ENCODE results near the gene FAAP20.
A peak's percentile ranks its signal among the peaks of the same experiment; 100 is the strongest.

FAAP20 gene, protein sequence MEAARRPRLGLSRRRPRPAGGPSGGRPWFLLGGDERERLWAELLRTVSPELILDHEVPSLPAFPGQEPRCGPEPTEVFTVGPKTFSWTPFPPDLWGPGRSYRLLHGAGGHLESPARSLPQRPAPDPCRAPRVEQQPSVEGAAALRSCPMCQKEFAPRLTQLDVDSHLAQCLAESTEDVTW

DNA sequence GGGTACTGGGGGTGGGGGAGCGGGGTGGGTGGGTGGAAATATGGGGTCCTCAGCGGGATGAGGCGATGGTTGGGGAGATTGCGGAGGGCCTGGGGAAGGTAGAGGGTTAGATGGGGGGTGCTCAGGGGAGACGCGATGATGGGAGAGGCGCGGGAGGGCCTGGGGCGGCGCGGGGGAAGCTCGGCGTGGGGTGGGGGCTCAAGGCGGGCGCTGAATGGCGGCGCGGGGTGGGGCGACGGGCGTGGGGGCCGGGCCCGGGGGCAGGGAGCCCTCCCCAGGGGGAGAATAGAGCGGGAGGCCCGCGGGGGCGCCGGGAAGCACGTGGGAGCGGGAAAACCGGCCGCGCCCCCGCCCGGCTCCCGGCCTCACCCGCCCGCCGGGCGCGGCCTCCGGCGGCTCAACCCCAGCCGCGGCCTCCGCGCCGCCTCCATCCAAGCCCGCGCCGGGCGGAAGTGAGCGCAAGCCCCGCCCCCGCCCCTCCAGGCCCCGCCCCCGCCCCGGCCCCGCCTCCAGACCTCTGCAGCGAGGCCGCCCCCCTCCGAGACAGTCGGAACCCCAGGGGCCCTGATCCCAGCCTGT, at the start of gene FAAP20:
Gene FAAP20, minus strand, starts transcription at position 454 of the 579 bp plus-strand sequence. Its CDS starts 23 bp downstream, at position 431.
- peak; percentile 33 to 67 (median 60) for DNase-seq (ENCODE audit: low read depth in 3 of 3)

DNA sequence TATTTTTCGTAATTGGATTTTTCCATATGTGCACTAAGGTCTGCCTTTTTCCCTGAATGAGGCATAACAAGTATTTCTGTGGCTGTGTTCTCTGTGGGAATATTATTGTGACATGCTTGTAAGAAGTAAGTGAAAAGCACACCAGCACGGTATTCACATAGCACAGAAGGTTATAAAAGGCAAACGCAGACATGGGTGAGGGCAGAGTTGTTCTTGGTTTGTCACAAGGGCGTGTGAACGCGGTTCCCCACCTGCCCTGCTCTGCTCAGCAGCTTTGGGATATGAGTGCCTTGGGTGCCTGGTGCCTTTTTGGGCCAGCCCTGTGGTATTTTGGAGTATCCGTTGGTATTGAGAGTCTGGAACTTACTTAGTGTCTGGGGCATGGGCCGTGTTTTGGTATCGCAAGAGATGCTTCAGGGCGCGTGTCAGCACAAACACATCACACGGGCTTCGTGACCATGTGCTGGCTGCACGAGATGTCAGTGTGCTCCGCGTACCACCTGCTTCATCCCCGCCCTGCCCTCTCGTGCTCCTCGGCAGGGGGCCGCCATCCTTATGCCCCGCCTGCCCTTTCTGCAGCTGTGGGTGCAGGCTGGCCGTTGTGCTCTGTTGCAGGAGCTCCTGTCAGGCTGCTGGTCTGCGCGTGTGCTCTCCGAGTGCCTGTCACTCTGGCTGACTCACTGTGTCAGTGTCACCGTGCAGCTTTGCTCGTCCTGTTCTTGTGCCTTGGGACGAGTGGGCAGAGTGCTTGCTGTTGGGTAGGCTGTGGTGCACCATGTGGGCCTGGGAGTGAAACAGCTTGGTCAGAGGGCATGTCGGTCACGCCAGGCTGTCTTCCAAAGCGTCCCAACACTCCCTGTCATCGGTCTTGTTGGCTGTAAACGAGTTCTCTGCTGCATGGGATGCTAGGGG, 48.5 kb upstream of the FAAP20 start:
- no peak for DNase-seq (ENCODE audit: low read depth in 3 of 3)

- DNase-seq (ENCODE audit: low read depth in 3 of 3): no peak
Observed at GRCh38 chr1:2241820-2242219, 47.2 kb upstream of the FAAP20 start.

DNA sequence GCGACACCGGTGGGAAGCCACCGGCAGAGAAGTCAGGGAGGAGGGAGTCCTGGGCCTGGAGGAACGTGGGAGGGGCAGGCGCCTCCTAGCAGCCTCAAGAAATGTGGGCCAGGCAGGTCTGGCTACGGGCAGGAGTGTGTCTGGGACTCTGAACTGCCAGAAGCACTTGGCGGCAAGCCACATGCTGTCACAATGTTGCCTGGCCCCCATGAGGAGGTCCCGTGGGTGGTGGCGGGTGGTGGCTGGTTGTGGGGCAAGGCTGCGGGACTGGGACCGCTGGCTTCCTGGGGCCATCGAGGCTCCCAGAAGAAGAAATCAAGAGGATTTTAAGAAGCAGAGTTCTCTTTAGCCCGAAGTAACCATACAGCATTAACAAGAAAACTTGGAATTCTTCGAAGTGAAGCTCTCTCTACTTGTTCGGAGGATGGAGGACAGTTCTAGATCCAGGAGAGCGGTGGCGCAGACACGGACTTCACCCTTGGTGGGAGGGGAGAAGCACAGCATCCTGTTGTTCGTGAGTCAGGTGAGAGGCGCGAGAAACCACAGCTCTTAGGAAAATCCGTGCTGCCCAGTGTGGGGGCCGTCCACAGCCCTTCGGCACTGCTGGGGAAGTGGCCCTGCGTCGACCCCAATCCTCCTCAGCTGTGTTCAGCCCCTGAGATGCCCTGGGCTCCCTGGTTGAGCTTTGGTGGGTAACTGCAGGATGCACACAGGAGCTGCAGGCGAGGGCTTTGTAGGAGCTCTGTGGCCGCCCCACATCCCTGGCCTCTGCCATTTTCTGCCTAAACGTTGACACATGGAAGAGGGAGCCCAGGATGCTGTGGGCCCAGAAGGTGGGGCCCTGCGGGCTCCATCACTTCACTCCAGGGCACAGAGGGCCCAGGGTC, 45.9 kb upstream of the FAAP20 start:
- no peak for DNase-seq (ENCODE audit: low read depth in 3 of 3)

- no peak for DNase-seq (ENCODE audit: low read depth in 3 of 3)
Observed at GRCh38 chr1:2239384-2239985, 44.9 kb upstream of the FAAP20 start.

DNA sequence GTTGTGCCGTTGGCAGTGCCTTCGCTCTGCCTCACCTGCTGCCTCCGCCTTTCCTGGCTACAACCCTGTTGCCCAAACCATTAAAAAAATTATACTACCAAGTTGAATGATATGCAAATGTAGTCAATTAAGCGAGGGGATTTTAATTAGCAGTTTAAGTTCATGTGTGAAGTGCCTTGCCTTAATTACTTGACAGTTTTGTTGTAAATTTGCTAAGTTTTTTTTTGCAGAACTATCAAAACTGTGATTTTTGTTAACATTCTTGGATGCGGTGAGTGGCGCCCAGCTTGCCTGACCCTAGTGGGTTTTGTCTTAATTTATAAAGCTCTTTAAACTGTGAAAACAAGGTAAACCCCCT, 44.4 kb upstream of the FAAP20 start:
- DNase-seq (ENCODE audit: low read depth in 3 of 3): no peak

DNA sequence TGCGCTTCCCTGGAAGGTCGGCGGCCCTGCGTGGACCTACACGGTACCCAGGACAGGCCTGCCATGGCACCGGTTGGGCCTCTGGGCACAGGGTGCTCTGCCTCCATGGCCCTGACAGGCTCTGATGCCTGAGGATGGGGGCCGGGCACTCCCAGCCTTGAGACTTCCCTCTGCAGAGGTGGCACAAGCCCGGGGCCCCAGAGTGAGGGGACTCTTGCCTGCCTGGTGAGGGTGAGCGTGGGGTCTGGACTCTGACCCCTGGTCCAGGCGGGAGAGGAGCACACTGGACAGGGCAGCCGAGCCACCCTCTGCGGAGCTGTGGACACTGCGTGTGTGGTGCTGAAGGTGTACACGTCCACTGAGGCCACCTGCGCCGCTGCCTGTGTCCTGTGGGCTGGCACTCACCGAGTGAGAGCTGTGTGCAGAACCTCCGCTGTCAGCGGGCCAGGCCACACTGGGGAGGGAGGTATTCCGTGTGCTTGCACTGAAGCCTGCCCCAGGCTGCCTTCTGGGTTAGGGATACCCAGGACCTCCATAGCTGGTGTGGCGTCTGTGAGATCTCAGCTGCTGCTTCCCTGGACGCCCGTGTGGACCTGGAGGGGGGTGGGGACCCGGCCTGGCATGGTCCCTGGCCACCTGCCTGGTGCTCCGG, 43.9 kb upstream of the FAAP20 start:
- no peak for DNase-seq (ENCODE audit: low read depth in 3 of 3)

DNA sequence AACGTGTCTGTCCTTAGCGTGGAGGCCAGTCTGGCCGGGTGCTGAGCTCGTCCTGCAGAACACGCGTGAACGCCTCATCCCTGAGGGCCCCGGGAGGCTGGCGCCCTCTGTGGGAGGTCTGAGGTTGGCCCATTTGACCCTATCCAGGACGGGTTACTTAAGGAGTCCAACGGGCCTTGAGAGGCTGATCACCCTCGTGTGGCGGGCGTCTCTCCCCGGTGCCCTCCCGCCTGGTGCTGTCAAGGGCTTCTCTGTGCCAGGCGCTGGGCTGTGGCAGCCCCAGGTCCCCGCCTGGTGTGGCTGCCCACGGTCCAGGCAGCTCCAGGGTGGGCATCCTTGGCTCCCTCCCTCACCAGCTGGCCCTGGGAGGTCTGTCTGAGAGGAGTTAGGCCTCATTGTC, 43.2 kb upstream of the FAAP20 start:
- DNase-seq (ENCODE audit: low read depth in 3 of 3): no peak

DNA sequence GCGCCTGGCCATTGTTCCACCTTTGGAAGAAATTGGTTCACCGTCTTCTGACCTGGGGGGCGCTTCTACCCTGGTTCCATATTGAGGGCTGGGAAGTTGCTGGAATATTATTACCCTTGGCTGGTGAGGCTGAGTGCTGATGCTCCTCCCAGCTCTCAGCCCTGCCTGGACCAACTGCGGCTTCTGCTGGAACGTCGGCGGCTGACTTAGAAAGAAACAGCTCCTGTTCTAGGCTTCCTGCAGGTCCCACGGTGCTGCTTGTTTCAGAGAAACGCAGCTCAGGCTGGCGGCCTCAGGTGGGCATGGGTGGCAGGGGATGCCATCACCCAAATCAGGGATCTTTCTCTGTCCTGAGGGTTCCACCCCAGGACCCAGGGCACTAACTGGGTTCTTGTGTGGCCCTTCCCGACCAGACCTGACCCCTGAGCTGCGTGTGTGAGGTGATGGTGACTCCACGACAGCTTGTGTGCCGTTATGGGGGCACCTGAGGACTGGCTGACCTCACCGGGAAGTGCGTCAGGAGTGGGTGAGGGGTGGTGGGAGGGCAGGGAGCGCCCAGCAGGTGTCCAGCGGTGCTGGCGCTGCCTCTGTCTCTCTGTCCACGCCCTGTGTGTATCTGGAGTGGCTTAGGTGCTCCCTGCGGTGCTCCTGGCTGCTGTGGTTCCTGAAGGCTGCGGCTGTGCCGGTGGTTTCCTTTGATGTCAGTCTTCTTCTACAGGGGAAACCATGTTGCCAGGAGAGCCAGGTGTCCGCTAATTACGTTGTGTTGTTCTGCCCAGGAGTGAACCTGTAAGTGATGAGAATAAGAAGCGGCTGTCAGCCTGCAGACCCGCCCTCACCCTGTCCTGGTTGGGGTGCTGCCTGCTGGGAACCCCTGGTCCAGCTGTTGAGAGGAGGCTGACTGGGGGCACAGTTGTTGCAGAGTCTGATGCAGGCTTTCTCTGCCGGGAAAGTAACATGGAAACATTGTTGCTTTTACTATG, 42.4 kb upstream of the FAAP20 start:
- DNase-seq (ENCODE audit: low read depth in 3 of 3): no peak

GRCh38 chr1:2235300-2235998, 40.9 kb upstream of the FAAP20 start:
- no peak for DNase-seq (ENCODE audit: low read depth in 3 of 3)

- no peak for DNase-seq (ENCODE audit: low read depth in 3 of 3)
Observed at GRCh38 chr1:2234762-2235113, 40.2 kb upstream of the FAAP20 start.

DNA sequence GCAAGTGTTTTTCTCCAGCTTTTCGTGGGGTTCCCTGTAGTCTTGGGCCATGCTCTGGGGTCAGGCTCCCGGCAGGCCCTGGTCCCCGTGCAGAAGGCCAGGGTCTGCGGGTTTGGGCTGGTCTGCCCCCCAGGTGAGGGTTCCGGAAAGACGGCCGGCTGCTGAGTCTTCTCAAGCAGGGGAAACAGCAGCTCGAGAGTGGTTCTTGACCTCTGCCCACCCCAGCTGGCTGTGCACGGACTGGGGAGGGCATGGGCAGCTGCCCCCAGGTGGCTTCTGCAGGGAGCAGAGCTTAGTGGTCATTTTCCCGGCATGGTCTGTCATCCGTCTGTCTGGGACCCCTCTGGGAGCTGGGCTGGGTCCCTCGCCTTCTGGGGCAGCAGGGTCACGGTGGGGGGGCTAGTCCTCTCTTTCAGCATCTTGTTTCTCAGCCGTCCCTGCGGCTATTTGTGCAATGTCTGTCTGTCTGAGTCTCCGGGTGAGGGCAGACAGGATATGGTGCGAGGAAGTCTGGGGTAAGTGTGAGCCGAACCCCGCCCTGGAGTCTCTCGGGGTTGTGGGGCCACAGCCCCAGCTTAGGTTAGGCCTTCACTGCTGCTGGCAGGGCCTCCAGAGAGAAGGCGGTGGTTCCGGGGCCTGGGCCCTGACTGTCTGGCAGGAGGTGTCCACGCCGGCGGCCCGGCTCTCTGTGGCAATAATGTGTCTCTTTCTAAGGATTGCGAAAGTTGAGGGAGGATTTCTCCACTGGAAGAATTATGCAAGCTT, 39.6 kb upstream of the FAAP20 start:
- DNase-seq (ENCODE audit: low read depth in 3 of 3): peak in 1 of 3 experiments; percentile 54

DNA sequence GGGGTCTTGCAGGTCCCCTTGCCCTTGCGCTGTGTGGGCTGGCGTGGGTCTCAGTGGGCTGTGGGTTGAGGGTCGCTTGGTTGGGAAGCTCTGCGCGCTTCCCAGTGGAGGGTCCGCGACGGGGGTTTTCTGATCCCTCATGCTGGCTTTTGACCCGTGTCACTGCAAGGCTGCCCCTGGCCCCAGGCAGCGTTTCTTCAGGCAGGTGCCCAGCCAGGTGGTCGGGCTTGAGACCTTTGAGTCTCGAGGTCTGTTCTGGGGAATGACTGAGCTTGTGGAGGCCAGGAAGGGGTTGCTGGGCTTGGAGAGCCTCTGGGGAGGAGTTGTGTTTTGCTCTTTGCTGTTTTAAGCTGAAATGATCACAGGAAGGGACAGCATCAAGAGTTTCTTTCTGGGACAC, 38.9 kb upstream of the FAAP20 start:
- no peak for DNase-seq (ENCODE audit: low read depth in 3 of 3)

GRCh38 chr1:2232916-2233438, 38.4 kb upstream of the FAAP20 start:
- DNase-seq (ENCODE audit: low read depth in 3 of 3): no peak

- DNase-seq (ENCODE audit: low read depth in 3 of 3): no peak
Observed at GRCh38 chr1:2232255-2232915, 37.8 kb upstream of the FAAP20 start.

- peak in 2 of 3 experiments; percentile 49 to 82 for DNase-seq (ENCODE audit: low read depth in 3 of 3)
Observed at GRCh38 chr1:2231532-2232254, 37.1 kb upstream of the FAAP20 start.

Measured in stimulated activated CD4-positive, alpha-beta T cell treated with anti-CD3 and anti-CD28 coated beads, TNF-alpha, amount 100 ng/mL, for 24 hours (primary cell).